Smooth muscle cell of trachea (primary cell): ENCODE results near the gene INPP4A. TPM values are rescaled to one million over a fixed set of nuclear protein-coding genes. Genes with fewer than 3 reads are reported as not detected.

ENCODE experiments used
- total RNA-seq: library from RNA; depleted of rRNA; stranded (reverse); fragments of >200 nt; gene quantifications from 2 replicates; pipeline ENCODE4 v1.2.1, GENCODE V29; 2014

INPP4A gene
- 18.8 and 33.2 TPM in 2 replicates for total RNA-seq

GRCh38 chr2:98444436-98445176 is at the start of gene INPP4A:
Gene INPP4A, plus strand, starts transcription at chr2:98444858. Its CDS starts 75,191 bp downstream, at chr2:98520049.

GRCh38 chr2:98608116-98608961 is 163.7 kb downstream of the INPP4A start, which contains the start of the genes COA5 and UNC50:
Gene COA5, minus strand, starts transcription at chr2:98608512. Its CDS starts 107 bp downstream, at chr2:98608405.
Gene UNC50, plus strand, starts transcription at chr2:98608589. Its CDS starts 1,171 bp downstream, at chr2:98609760.

Other genes starting within 250 kb of the INPP4A start
- gene CNGA3, start 98.4 kb upstream of the INPP4A start, total RNA-seq: under 0.01 and 0.17 TPM in 2 replicates
- 25.5 and 28.8 TPM in 2 replicates for gene COA5, start 163.7 kb downstream of the INPP4A start, total RNA-seq
- 49.5 and 54.3 TPM in 2 replicates for gene UNC50, start 163.7 kb downstream of the INPP4A start, total RNA-seq